HG02973 (cell line): ENCODE results near the gene MSANTD3.
"Not testable (repeated sequence)": the region's sequence is repeated elsewhere in the genome, so short reads cannot be mapped to it uniquely, and the experiment has no call there.

Experiments used
- ATAC-seq: cut with Tn5 transposase; IDR thresholded peaks from one replicate; pipeline ENCODE4 v1.9.1; 2021; ENCODE audit warnings: moderate library complexity; ENCODE audit not compliant: unreplicated experiment

MSANTD3 gene

GRCh38 chr9:100427366-100428263, 672 bp downstream of the MSANTD3 start:
- peak; percentile 52 for ATAC-seq

- ATAC-seq, result no peak
These were observed 2.1 kb downstream of the MSANTD3 start for GRCh38 chr9:100428871-100429654.

- ATAC-seq, result no peak
These were observed 3.5 kb downstream of the MSANTD3 start for GRCh38 chr9:100430286-100430940.

GRCh38 chr9:100431886-100432285, 4.9 kb downstream of the MSANTD3 start:
- ATAC-seq, result no peak

- ATAC-seq, result no peak
These were observed 5.8 kb downstream of the MSANTD3 start for GRCh38 chr9:100432736-100433135.

- ATAC-seq, result no peak
These were observed 9.6 kb downstream of the MSANTD3 start for GRCh38 chr9:100436571-100436970.

GRCh38 chr9:100437860-100438805, 11.2 kb downstream of the MSANTD3 start:
- peak; percentile 58 for ATAC-seq

GRCh38 chr9:100440071-100440470, 13.1 kb downstream of the MSANTD3 start:
- no peak for ATAC-seq

- ATAC-seq, result not testable (repeated sequence)
These were observed 13.5 kb downstream of the MSANTD3 start for GRCh38 chr9:100440487-100440886.

GRCh38 chr9:100441911-100442361, 15.0 kb downstream of the MSANTD3 start:
- ATAC-seq, result no peak

GRCh38 chr9:100443781-100444768, 17.1 kb downstream of the MSANTD3 start:
- ATAC-seq, result no peak

GRCh38 chr9:100445161-100445902, 18.4 kb downstream of the MSANTD3 start:
- no peak for ATAC-seq

- no peak for ATAC-seq
These were observed 19.1 kb downstream of the MSANTD3 start for GRCh38 chr9:100445903-100446549.

- no peak for ATAC-seq
These were observed 20.1 kb downstream of the MSANTD3 start for GRCh38 chr9:100447041-100447440.

GRCh38 chr9:100448266-100448665, 21.3 kb downstream of the MSANTD3 start:
- no peak for ATAC-seq

- peak; percentile 66 for ATAC-seq
These were observed 22.5 kb downstream of the MSANTD3 start for GRCh38 chr9:100449420-100449819.

GRCh38 chr9:100452894-100453293, 26.0 kb downstream of the MSANTD3 start:
- no peak for ATAC-seq

GRCh38 chr9:100455470-100455869, 28.5 kb downstream of the MSANTD3 start:
- ATAC-seq, result no peak
